Fibroblast of peridontal ligament (primary cell): ENCODE data around the gene IPO9.
"Not testable (repeated sequence)": the region's sequence is repeated elsewhere in the genome, so short reads cannot be mapped to it uniquely, and the experiment has no call there.

ENCODE experiments used
- DNase-seq: peaks from one replicate; pipeline ENCODE4 v3.0.0-alpha.2; 2010; ENCODE audit errors: extremely low read depth

IPO9 gene

GRCh38 chr1:201848230-201848629, 19.3 kb downstream of the IPO9 start:
- no peak for DNase-seq

DNA sequence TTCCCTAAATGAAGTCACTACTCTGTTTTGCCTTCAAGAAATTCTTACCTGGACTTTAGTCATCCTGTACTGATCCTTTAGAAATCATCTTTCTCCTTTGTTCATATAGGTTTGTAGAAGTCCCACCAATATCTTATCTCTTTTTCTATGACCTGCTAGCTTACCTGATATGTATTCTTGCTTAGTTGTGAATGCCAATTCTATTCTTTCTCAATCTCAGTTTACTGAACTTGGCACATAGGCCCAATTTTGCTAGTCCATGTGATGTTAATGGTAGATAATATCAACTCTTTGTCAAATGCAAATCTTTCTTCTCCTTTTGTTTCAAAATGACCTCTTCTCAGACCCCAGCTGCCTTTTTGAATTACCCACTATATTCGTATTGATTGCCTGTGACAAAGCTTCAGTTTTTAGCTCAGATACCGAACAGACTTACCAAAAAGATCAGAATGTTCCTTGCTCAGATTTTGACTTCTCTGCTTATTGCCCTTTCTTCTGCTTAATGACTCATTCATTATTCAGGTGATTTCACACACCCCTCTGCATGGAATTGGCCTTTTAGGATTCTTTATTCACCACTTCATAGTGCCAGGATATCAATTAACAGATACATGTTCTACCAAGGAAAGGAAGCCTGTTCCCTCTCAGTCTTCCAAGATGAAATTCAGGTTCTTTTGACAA, 20.6 kb downstream of the IPO9 start:
- DNase-seq, result no peak

DNA sequence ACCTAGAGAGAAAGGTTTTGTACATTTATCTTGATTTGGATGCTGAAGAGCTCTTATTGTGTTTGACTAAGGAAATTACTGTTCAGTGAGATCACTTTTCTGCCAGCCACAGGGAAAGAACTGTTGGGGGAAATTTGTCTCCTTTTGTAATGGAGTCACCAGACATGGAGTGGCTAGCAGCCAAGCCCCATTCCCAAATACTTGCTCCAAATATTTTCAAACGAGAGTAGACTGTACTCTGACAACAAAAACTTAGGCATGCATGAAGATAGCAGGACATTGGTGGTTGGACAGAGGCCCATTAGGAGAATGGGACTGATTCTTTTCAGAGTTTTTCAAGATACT, 21.1 kb downstream of the IPO9 start:
- peak; percentile 90 for DNase-seq

DNA sequence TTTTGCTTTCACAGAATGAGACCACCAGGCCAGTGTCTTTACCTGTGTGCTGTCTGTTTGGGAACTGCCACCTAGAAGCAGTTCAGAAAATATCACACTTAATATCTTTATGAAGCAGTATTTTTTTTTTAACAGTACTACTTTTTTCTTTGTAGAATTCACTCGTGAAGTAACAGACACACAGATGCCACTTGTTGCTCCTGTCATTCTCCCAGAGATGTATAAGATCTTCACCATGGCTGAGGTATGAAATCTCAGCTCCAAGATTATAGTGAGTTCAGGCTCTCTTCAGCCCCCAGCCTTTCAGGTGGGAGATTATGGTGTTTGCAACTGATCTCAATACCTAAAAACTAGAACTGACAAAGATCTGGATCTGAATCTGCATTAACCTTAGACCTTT, 23.0 kb downstream of the IPO9 start:
- DNase-seq, result no peak

- DNase-seq, result not testable (repeated sequence)
Measured at GRCh38 chr1:201856722-201857121, 27.8 kb downstream of the IPO9 start.

DNA sequence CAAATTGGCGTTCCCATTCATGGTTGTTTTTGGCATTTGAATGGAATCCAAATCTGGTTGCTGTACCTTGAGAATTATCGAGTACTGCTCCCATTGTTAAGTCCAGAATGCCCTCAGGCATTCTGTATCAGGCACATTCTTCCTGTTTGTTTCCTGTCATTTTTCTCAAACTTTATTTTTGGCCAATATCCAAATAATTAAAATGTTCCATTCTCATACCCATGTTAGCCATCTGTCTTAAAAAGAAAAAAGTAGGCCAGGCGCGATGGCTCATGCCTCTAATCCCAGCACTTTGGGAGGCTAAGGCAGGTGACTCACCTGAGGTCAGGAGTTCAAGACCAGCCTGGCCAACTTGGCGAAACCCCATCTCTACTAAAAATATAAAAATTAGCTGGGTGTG, 30.5 kb downstream of the IPO9 start:
- no peak for DNase-seq

DNA sequence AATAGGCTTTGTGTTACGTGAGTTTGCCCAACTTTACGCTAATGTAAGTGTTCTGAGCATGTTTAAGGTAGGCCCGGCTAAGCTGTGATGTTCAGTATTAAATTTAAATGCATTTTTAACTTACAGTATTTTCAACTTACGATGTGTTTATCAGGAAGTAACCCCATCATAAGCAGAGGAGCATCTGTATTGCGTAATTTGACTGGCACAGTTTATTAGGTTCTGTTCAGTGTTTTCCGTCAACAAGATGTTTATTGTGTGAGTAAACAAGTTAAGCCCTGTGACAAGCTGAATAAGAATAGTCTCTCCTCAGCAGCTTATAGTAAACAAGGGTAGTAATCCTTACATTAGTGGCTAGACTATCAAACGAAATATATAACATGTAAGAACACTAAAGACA, 32.5 kb downstream of the IPO9 start:
- DNase-seq, result no peak

GRCh38 chr1:201870397-201870796, 41.4 kb downstream of the IPO9 start:
- DNase-seq, result peak; percentile 83

DNA sequence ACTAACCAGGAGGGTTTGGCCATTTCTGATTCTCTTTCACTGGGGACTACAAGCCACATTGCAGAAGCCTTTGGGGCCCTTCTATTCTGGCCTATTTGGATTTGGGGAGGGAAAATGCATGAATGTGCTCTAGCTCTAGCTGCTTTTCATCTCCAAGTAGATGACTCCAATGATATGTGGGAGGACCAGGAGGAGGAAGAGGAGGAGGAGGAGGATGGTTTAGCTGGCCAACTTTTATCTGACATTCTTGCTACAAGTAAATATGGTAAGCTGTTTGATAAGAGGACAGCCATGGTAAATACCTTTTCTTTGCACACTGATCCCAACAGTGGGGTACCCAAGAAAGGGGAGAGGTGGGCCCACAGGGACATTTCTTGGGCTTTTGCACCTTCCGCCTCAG, 45.7 kb downstream of the IPO9 start:
- DNase-seq, result no peak

GRCh38 chr1:201876148-201876818, 47.3 kb downstream of the IPO9 start:
- DNase-seq, result no peak

DNA sequence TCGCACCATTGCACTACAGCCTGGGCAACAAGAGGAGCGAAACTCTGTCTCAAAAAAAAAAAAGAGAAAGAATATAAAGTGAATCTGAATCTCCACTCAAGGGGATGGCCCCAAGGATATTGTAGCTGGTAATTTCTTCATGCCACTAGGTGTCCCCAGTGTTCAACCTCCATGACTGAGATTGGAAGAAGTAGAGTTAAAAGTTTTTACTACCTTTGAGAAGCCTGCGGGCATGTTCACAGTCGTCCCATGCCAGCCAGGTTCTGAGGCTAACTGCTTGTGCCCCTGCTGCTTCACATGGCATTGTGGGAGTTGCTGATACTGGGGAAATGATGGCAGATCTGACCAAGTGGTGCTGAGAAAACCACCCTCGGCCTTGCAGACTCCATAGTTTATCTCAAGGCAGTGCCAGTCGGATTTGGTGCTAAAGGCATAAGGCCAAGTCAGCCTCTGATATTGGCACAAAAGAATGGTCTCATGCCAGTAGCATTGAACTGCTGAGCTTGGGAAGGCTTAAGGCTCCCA, 49.0 kb downstream of the IPO9 start:
- DNase-seq, result peak; percentile 71

GRCh38 chr1:201880928-201881571, 52.1 kb downstream of the IPO9 start:
- DNase-seq, result no peak

DNA sequence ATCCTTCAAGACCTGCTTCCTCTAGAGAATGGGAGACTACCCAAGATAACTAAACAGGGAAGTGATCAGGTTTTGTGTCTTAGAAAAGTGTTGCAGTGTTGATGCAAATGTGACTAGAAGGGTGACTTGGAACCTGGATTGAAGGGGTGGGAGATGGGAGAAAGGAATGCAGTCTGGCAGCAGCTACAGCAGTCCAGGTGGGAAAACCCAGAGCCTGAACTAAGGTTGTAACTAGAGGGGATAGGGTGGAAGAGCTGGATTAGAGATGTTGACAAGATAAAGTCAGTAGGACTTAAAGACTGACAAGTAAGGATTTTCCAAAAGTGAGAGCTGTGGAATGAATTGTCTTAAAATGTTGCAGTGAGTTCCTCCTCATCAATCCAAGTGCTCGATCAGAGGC, 52.7 kb downstream of the IPO9 start:
- DNase-seq, result no peak

DNA sequence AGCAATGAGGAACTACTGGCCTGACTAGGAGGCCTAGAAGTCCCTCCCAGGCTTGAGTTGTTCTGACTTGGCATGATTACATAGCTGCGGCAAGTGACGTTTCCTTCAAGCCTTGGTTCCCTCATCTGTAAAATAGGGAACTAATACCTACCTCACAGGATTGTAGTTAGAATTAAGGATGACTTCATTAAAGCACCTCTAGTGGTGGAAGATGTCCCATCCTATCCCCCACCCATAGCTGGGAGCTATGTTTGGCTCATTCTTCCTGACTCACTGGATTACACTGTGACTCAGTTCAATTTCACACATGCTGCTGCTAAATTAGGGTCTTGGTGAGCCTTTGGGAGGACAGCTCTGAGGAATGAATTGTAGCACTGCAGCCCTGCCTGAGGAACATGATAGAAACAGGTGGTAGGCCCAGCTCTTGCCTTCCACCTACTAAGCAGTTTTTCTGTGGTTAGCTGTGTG, 53.7 kb downstream of the IPO9 start:
- DNase-seq, result peak; percentile 68

DNA sequence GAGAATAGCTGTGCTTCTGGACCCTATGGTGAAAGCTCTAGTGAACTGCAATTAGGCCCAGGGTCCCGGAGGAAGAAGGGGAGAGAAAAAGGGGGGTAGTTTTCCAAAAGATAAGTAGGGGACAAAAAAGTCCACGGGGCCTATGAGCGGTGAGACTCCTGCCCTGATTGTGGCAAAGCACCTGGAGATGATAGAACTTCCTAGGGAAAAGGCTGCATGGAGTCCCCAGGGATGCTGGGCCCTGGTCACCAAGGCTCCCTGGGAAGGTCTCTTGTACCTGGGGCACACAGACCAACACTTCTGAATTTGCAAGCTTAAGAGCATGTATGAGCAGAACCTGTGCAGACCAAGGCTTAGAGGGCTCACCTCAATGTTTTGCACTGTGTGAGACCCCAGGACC, 54.3 kb downstream of the IPO9 start:
- no peak for DNase-seq

DNA sequence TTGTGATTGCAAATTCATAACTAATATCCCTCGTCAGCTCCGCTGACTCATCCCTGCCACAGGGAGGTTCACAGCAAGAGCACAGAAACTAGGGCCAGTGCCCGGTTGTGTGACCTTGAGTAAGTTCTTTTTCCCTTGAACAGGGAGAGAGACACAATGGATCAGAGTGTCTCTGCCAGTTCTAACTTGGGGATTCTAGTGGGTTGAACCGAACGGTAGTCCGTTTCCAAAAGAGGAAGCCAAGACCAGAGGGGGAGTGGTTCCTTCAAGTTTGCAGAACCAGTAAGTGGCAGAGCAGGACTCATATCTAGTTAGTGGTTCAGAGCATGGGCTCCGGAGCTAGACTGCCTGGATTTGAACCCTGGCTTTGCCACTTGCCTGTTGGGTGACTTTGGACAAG, 54.8 kb downstream of the IPO9 start:
- peak; percentile 59 for DNase-seq

GRCh38 chr1:201884425-201884824, 55.5 kb downstream of the IPO9 start:
- no peak for DNase-seq

DNA sequence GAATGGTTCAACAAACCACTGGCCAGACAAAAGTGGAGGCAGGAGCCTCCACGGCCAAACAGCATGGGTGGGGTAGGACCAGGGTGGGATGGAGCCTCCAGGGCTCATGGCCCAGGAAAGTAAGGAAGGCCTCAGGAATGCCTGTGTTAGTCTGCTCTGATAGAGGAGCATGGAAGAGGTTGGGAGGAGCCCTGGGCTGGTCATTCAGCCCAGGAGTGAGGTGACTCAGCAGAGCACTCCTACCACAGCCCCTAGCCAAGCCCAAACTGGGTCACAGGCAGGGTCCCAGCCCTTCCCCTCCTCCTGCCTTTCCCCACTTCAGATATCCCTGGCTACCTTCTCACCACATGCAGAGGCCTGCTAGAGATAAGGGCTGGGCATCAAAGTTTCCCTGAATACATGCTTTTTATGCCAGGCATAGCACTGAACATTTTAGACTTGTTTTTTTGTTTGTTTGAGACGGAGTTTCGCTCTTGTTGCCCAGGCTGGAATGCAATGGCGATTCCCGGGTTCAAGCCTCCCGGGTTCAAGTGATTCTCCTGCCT, 56.6 kb downstream of the IPO9 start:
- DNase-seq, result peak; percentile 33

GRCh38 chr1:201886103-201886885, 57.3 kb downstream of the IPO9 start:
- DNase-seq, result no peak

DNA sequence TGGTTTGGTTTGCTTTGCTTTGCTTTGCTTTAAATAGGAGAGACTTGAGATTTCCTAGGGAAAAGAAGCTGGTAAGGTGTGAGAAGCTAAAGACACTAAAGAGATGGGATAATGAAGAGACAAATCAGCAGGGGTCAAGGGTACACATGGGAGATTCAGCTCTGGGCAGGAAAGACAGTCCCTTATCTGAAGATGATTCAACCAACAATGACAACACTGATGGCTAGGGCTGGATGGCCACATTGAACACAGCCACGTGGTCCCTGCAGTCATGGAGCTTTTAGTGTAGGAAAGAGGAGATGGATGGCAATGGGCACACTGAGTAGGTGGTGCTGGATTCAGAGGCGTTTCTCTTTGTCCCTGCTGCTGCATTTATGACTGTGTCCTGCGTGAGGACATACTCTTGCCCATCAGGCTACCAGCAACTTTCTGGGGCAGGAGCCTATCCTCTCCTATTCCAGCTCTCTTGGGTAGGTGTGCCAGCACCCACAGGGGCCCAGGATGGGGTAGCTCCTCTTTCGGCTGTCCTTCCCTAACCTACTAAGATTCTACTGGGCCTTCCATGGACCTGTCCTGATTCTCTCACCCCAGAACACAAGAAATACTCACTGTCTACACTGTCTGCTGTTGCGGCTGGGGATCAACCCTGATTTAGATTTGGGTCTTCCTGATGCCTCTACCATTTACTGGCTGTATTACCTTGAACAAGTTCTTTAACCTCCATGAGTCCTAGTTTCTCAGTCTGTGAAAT, 58.3 kb downstream of the IPO9 start:
- no peak for DNase-seq
